Measurements from ENCODE around the gene FASTKD3. TPM values are rescaled to one million over a fixed set of nuclear protein-coding genes. Genes with fewer than 3 reads are reported as not detected.

Gene FASTKD3
- total RNA-seq, 2 experiments from 2014 or later: 12.5 to 13.4 TPM

GRCh38 chr5:7855611-7856010 is 13.2 kb downstream of the FASTKD3 start:
- H3K27me3 Mint-ChIP-seq: peaks cover 6% of the 10 kb centered on the region
- no peak overlapping the region for H3K27ac Mint-ChIP-seq

GRCh38 chr5:7852988-7853387 is 15.8 kb downstream of the FASTKD3 start:
- no peak overlapping the region for H3K27ac Mint-ChIP-seq
- peaks cover 33% of the 10 kb centered on the region for H3K4me1 Mint-ChIP-seq
- DNase-seq: no peak
- H3K27me3 Mint-ChIP-seq: peaks cover 24% of the 10 kb centered on the region
- ChIA-PET CTCF (interaction anchor here (1.4 kb wide), 1 partner anchor 16 kb away, joined by 4 read pairs; the partner anchor contains the start of genes FASTKD3 and MTRR), POLR2A (interaction anchor here (1.5 kb wide), 1 partner anchor 16 kb away, joined by 4 read pairs; the partner anchor contains the start of genes FASTKD3 and MTRR)
- peaks cover 7% of the 10 kb centered on the region for H3K36me3 Mint-ChIP-seq (ENCODE audit: low read depth)
- H3K9me3 Mint-ChIP-seq: no peaks in the 10 kb centered on the region
- no peak overlapping the region for H3K4me3 Mint-ChIP-seq

More at GRCh38 chr5:7855611-7856010, 13.2 kb downstream of the FASTKD3 start:
- no peak for DNase-seq
- Mint-ChIP-seq H3K36me3 (ENCODE audit: low read depth) (peaks cover 26% of the 10 kb centered on the region), H3K4me3 (no peak overlapping the region), H3K4me1 (peaks cover 48% of the 10 kb centered on the region), H3K9me3 (no peaks in the 10 kb centered on the region)
- CTCF ChIA-PET: interaction anchor here (1.0 to 6.4 kb wide), 6 partner anchors 8 to 39 kb away, joined by 3 to 62 read pairs (median 18); partner anchors contain the start of genes FASTKD3 and MTRR
- POLR2A ChIA-PET: interaction anchor here (6.0 kb wide), 1 partner anchor 13 kb away, joined by 99 read pairs; the partner anchor contains the start of genes FASTKD3 and MTRR

GRCh38 chr5:7852542-7852941 is 16.3 kb downstream of the FASTKD3 start:
- Mint-ChIP-seq H3K36me3 (ENCODE audit: low read depth) (peaks cover 4% of the 10 kb centered on the region), H3K27ac (no peak overlapping the region), H3K9me3 (no peaks in the 10 kb centered on the region), H3K27me3 (peaks cover 27% of the 10 kb centered on the region), H3K4me3 (no peak overlapping the region), H3K4me1 (peaks cover 28% of the 10 kb centered on the region)
- ChIA-PET POLR2A (interaction anchor here (1.5 kb wide), 1 partner anchor 16 kb away, joined by 4 read pairs; the partner anchor contains the start of genes FASTKD3 and MTRR), CTCF (interaction anchor here (1.4 kb wide), 1 partner anchor 16 kb away, joined by 4 read pairs; the partner anchor contains the start of genes FASTKD3 and MTRR)
- DNase-seq: no peak

GRCh38 chr5:7851617-7852289 is 17.1 kb downstream of the FASTKD3 start:
- Mint-ChIP-seq H3K4me1 (peaks cover 23% of the 10 kb centered on the region), H3K27ac (no peak overlapping the region), H3K36me3 (ENCODE audit: low read depth) (peaks cover 2% of the 10 kb centered on the region), H3K4me3 (no peak overlapping the region), H3K27me3 (peaks cover 33% of the 10 kb centered on the region), H3K9me3 (no peaks in the 10 kb centered on the region)
- CTCF ChIA-PET: interaction anchor here (1.4 to 2.3 kb wide), 3 partner anchors 17 to 35 kb away, joined by 3 to 7 read pairs (median 4); partner anchors contain the start of genes FASTKD3 and MTRR
- DNase-seq: no peak
- POLR2A ChIA-PET: interaction anchor here (1.5 kb wide), 1 partner anchor 17 kb away, joined by 4 read pairs; the partner anchor contains the start of genes FASTKD3 and MTRR

- POLR2A ChIA-PET: interaction anchor here (1.1 to 1.5 kb wide), 2 partner anchors 17 to 18 kb away, joined by 3 to 4 read pairs; partner anchors contain the start of genes FASTKD3 and MTRR
- H3K27ac Mint-ChIP-seq: no peak overlapping the region
- CTCF ChIA-PET: interaction anchor here (1.5 to 2.3 kb wide), 2 partner anchors 21 to 35 kb away, joined by 3 to 7 read pairs; no protein-coding TSS in a partner anchor
- H3K4me1 Mint-ChIP-seq: peaks cover 21% of the 10 kb centered on the region
- H3K9me3 Mint-ChIP-seq: no peaks in the 10 kb centered on the region
- H3K36me3 Mint-ChIP-seq (ENCODE audit: low read depth): peaks cover 2% of the 10 kb centered on the region
- H3K4me3 Mint-ChIP-seq: peak overlapping the region; percentile 56
- H3K27me3 Mint-ChIP-seq: peaks cover 34% of the 10 kb centered on the region
- DNase-seq: no peak
Measured at GRCh38 chr5:7851240-7851592, 17.6 kb downstream of the FASTKD3 start.

GRCh38 chr5:7850395-7851239 is 18.2 kb downstream of the FASTKD3 start, which contains the start of gene CFAP90:
TSS of gene CFAP90 (minus strand) at chr5:7851133. CDS start at chr5:7851021, 112 bp downstream.
- CTCF ChIA-PET: interaction anchor here (1.5 to 2.3 kb wide), 2 partner anchors 22 to 34 kb away, joined by 3 to 7 read pairs; no protein-coding TSS in a partner anchor
- peaks cover 21% of the 10 kb centered on the region for H3K4me1 Mint-ChIP-seq
- H3K4me3 Mint-ChIP-seq: peak within 1 kb of the TSS; percentile 56
- H3K36me3 Mint-ChIP-seq (ENCODE audit: low read depth): peaks cover 2% of the 10 kb centered on the region
- no peak for DNase-seq
- peaks cover 37% of the 10 kb centered on the region for H3K27me3 Mint-ChIP-seq
- POLR2A ChIA-PET: interaction anchor here (1.1 kb wide), 1 partner anchor 19 kb away, joined by 3 read pairs; no protein-coding TSS in a partner anchor
- H3K9me3 Mint-ChIP-seq: no peaks in the 10 kb centered on the region
- H3K27ac Mint-ChIP-seq: no peak within 1 kb of the TSS

- Mint-ChIP-seq H3K4me3 (no peak overlapping the region), H3K36me3 (ENCODE audit: low read depth) (peaks cover 2% of the 10 kb centered on the region), H3K27ac (no peak overlapping the region), H3K27me3 (peaks cover 40% of the 10 kb centered on the region), H3K9me3 (no peaks in the 10 kb centered on the region), H3K4me1 (peaks cover 21% of the 10 kb centered on the region)
- ChIA-PET POLR2A (no interaction called here), CTCF (interaction anchor here (2.3 kb wide), 1 partner anchor 33 kb away, joined by 7 read pairs; no protein-coding TSS in a partner anchor)
- DNase-seq: no peak
Measured at GRCh38 chr5:7849681-7850394, 19.0 kb downstream of the FASTKD3 start.

- ChIA-PET CTCF (interaction anchor here (1.2 kb wide), 1 partner anchor 8 kb away, joined by 4 read pairs; no protein-coding TSS in a partner anchor), POLR2A (interaction anchor here (1.0 kb wide), 1 partner anchor 10 kb away, joined by 3 read pairs; no protein-coding TSS in a partner anchor)
- no peak overlapping the region for H3K4me3 Mint-ChIP-seq
- peaks cover 21% of the 10 kb centered on the region for H3K4me1 Mint-ChIP-seq
- no peak for DNase-seq
- H3K27me3 Mint-ChIP-seq: peaks cover 52% of the 10 kb centered on the region
- peaks cover 2% of the 10 kb centered on the region for H3K36me3 Mint-ChIP-seq (ENCODE audit: low read depth)
- H3K9me3 Mint-ChIP-seq: no peaks in the 10 kb centered on the region
- no peak overlapping the region for H3K27ac Mint-ChIP-seq
Measured at GRCh38 chr5:7848296-7848695, 20.5 kb downstream of the FASTKD3 start.

GRCh38 chr5:7846327-7846726 is 22.5 kb downstream of the FASTKD3 start:
- POLR2A ChIA-PET: no interaction called here
- Mint-ChIP-seq H3K4me1 (peaks cover 7% of the 10 kb centered on the region), H3K9me3 (no peaks in the 10 kb centered on the region), H3K27me3 (peaks cover 56% of the 10 kb centered on the region), H3K4me3 (no peak overlapping the region), H3K36me3 (ENCODE audit: low read depth) (peaks cover 2% of the 10 kb centered on the region), H3K27ac (no peak overlapping the region)
- CTCF ChIA-PET: interaction anchor here (0.6 to 1.6 kb wide), 5 partner anchors 11 to 375 kb away, joined by 3 to 8 read pairs (median 3); partner anchors contain the start of genes FASTKD3 and MTRR
- DNase-seq: no peak

- peaks cover 2% of the 10 kb centered on the region for H3K9me3 Mint-ChIP-seq
- POLR2A ChIA-PET: no interaction called here
- CTCF ChIA-PET: interaction anchor here (1.0 to 1.6 kb wide), 2 partner anchors 11 kb away, joined by 3 to 8 read pairs; no protein-coding TSS in a partner anchor
- no peak for DNase-seq
- no peak overlapping the region for H3K27ac Mint-ChIP-seq
- H3K27me3 Mint-ChIP-seq: peaks cover 53% of the 10 kb centered on the region
- H3K36me3 Mint-ChIP-seq (ENCODE audit: low read depth): no peaks in the 10 kb centered on the region
- H3K4me3 Mint-ChIP-seq: no peak overlapping the region
- peaks cover 4% of the 10 kb centered on the region for H3K4me1 Mint-ChIP-seq
Measured at GRCh38 chr5:7845557-7845956, 23.3 kb downstream of the FASTKD3 start.

GRCh38 chr5:7844901-7845300 is 23.9 kb downstream of the FASTKD3 start:
- ChIA-PET CTCF (interaction anchor here (1.6 kb wide), 1 partner anchor 12 kb away, joined by 8 read pairs; no protein-coding TSS in a partner anchor), POLR2A (no interaction called here)
- DNase-seq: no peak
- Mint-ChIP-seq H3K27me3 (peaks cover 51% of the 10 kb centered on the region), H3K27ac (no peak overlapping the region), H3K36me3 (ENCODE audit: low read depth) (no peaks in the 10 kb centered on the region), H3K9me3 (peaks cover 2% of the 10 kb centered on the region), H3K4me3 (no peak overlapping the region), H3K4me1 (peaks cover 3% of the 10 kb centered on the region)

- Mint-ChIP-seq H3K9me3 (peaks cover 2% of the 10 kb centered on the region), H3K27me3 (peaks cover 32% of the 10 kb centered on the region), H3K27ac (no peak overlapping the region), H3K36me3 (ENCODE audit: low read depth) (no peaks in the 10 kb centered on the region), H3K4me3 (no peak overlapping the region), H3K4me1 (no peaks in the 10 kb centered on the region)
- ChIA-PET CTCF (interaction anchor here (0.7 kb wide), 1 partner anchor 14 kb away, joined by 3 read pairs; no protein-coding TSS in a partner anchor), POLR2A (no interaction called here)
- no peak for DNase-seq
Measured at GRCh38 chr5:7842531-7842930, 26.3 kb downstream of the FASTKD3 start.

Data from activated CD4-positive, alpha-beta memory T cell treated with anti-CD3 and anti-CD28 coated beads, Interleukin-2, amount 10 ng/mL, durations not matched to agents 7 days and 5 days (primary cell).